Loucy (cell line): ENCODE measurements around the gene D2HGDH.

Experiments
- H2AFZ ChIP-seq: fragments of 200-600 bp; sonication (generic); 2 replicates; pipeline ENCODE4 v1.6.0; 2016; ENCODE audit warnings: antibody characterized with exemption, mild to moderate bottlenecking, low read length, moderate library complexity
- H3F3A ChIP-seq: fragments of 200-600 bp; 2 replicates; pipeline ENCODE4 v1.6.0; 2016; ENCODE audit warnings: antibody characterized with exemption, low read depth, mild to moderate bottlenecking
- H3K27me3 ChIP-seq: fragments of 200-600 bp; sonication (generic); 2 replicates; pipeline ENCODE4 v1.6.1; 2014; ENCODE audit warnings: low read length, mild to moderate bottlenecking; ENCODE audit not compliant: insufficient read depth, poor library complexity, severe bottlenecking
- H3K36me3 ChIP-seq: fragments of 200-600 bp; sonication (generic); 2 replicates; pipeline ENCODE4 v1.6.1; 2016; ENCODE audit warnings: low read length; ENCODE audit not compliant: insufficient read depth
- H3K4me1 ChIP-seq: fragments of 200-600 bp; sonication (generic); 2 replicates; pipeline ENCODE4 v1.5.1; 2014; ENCODE audit warnings: low read length, mild to moderate bottlenecking; ENCODE audit not compliant: insufficient read depth, poor library complexity, severe bottlenecking
- H3K4me2 ChIP-seq: fragments of 200-600 bp; sonication (generic); 2 replicates; pipeline ENCODE4 v1.6.0; 2014; ENCODE audit warnings: antibody characterized with exemption, low read length, low read depth, mild to moderate bottlenecking; ENCODE audit not compliant: poor library complexity, severe bottlenecking
- H3K4me3 ChIP-seq: fragments of 200-600 bp; sonication (generic); 2 replicates; pipeline ENCODE4 v1.5.1; 2014; ENCODE audit warnings: low read length, mild to moderate bottlenecking, mixed read lengths; ENCODE audit not compliant: poor library complexity, severe bottlenecking
- H3K79me2 ChIP-seq: fragments of 200-600 bp; sonication (generic); 2 replicates; pipeline ENCODE4 v1.6.1; 2014; ENCODE audit warnings: low read length; ENCODE audit not compliant: insufficient read depth
- H3K9ac ChIP-seq: fragments of 200-600 bp; sonication (generic); 2 replicates; pipeline ENCODE4 v1.6.0; 2014; ENCODE audit warnings: mild to moderate bottlenecking, low read depth, low read length, moderate library complexity; ENCODE audit not compliant: poor library complexity, severe bottlenecking
- H3K9me2 ChIP-seq: fragments of 200-600 bp; sonication (generic); replicated peaks from 2 replicates; pipeline ENCODE4 v1.6.1; 2016; ENCODE audit warnings: low read depth, low read length, mixed read lengths
- H3K9me3 ChIP-seq: fragments of 200-600 bp; sonication (generic); 2 replicates; pipeline ENCODE4 v1.6.1; 2014; ENCODE audit warnings: mild to moderate bottlenecking, antibody characterized with exemption, low read length, low read depth; ENCODE audit not compliant: insufficient read depth
- H4K20me1 ChIP-seq: fragments of 200-600 bp; sonication (generic); 2 replicates; pipeline ENCODE4 v1.6.0; 2014; ENCODE audit warnings: antibody characterized with exemption, low read length, mild to moderate bottlenecking; ENCODE audit not compliant: insufficient read depth, poor library complexity, severe bottlenecking
- CTCF ChIP-seq: fragments of 200-600 bp; sonication (generic); conservative IDR thresholded peaks from 2 replicates; pipeline ENCODE4 v1.5.1; 2014; ENCODE audit warnings: mild to moderate bottlenecking, antibody characterized with exemption, low read length
- EZH2phosphoT487 ChIP-seq: fragments of 200-600 bp; IDR thresholded peaks from 2 replicates; pipeline ENCODE4 v1.6.1; 2018; ENCODE audit warnings: antibody characterized with exemption, mild to moderate bottlenecking, moderate library complexity, borderline replicate concordance

The D2HGDH gene

GRCh38 chr2:241808721-241809382 is 74.4 kb downstream of the D2HGDH start, which contains the start of gene NEU4:
NEU4 (plus strand) TSS chr2:241809193; CDS start chr2:241814485, 5,292 bp downstream.
- Histone ChIP-seq H3K79me2 (no peaks in the 10 kb centered on the region), H3K4me2 (no peak within 1 kb of the TSS), H3K4me3 (no peak within 1 kb of the TSS), H3F3A (no peaks in the 10 kb centered on the region), H3K36me3 (no peaks in the 10 kb centered on the region), H4K20me1 (no peaks in the 10 kb centered on the region), H3K9me3 (no peaks in the 10 kb centered on the region), H3K9ac (no peak within 1 kb of the TSS), H3K27me3 (no peaks in the 10 kb centered on the region), H3K4me1 (peaks cover 15% of the 10 kb centered on the region), H2AFZ (no peak within 1 kb of the TSS), H3K9me2 (no peaks in the 10 kb centered on the region)
- TF ChIP-seq CTCF: no peak
- TF ChIP-seq EZH2phosphoT487: no peak

GRCh38 chr2:241809383-241810306 is 75.2 kb downstream of the D2HGDH start:
- H3K4me1 ChIP-seq: peaks cover 7% of the 10 kb centered on the region
- TF ChIP-seq CTCF (no peak), EZH2phosphoT487 (no peak)
- H3K9me2 ChIP-seq: no peaks in the 10 kb centered on the region
- H3K4me3 ChIP-seq: no peak overlapping the region
- no peaks in the 10 kb centered on the region for H3F3A ChIP-seq
- H3K9ac ChIP-seq: no peak overlapping the region
- no peaks in the 10 kb centered on the region for H3K79me2 ChIP-seq
- no peaks in the 10 kb centered on the region for H3K36me3 ChIP-seq
- no peaks in the 10 kb centered on the region for H3K9me3 ChIP-seq
- no peaks in the 10 kb centered on the region for H3K27me3 ChIP-seq
- H3K4me2 ChIP-seq: no peak overlapping the region
- H2AFZ ChIP-seq: no peak overlapping the region
- H4K20me1 ChIP-seq: no peaks in the 10 kb centered on the region

- Histone ChIP-seq H2AFZ (no peak overlapping the region), H3K4me1 (peaks cover 3% of the 10 kb centered on the region), H3K9ac (no peak overlapping the region), H3K36me3 (no peaks in the 10 kb centered on the region), H4K20me1 (no peaks in the 10 kb centered on the region), H3K27me3 (no peaks in the 10 kb centered on the region), H3K4me2 (no peak overlapping the region), H3F3A (no peaks in the 10 kb centered on the region), H3K4me3 (no peak overlapping the region), H3K9me2 (no peaks in the 10 kb centered on the region), H3K9me3 (no peaks in the 10 kb centered on the region), H3K79me2 (no peaks in the 10 kb centered on the region)
- TF ChIP-seq CTCF (no peak), EZH2phosphoT487 (no peak)
Observed at GRCh38 chr2:241810307-241811200, 76.1 kb downstream of the D2HGDH start.
